T-helper 2 cell treated with Interferon-gamma antibody and Interleukin-4, amounts not matched to agents 5 μg/mL and 100 μg/mL, for 36 hours (primary cell): Measurements from ENCODE around the gene CMKLR1.

ENCODE experiments used
- DNase-seq: peaks from one replicate; pipeline ENCODE4 v3.0.0; 2021; ENCODE audit warnings: low spot score
- H3K27ac Mint-ChIP-seq: one replicate; pipeline ENCODE4 v1.8.0; 2021; ENCODE audit warnings: mild to moderate bottlenecking, mixed read lengths
- H3K27me3 Mint-ChIP-seq: one replicate; pipeline ENCODE4 v1.8.0; 2021; ENCODE audit warnings: low read depth, mixed read lengths
- H3K36me3 Mint-ChIP-seq: one replicate; pipeline ENCODE4 v1.8.0; 2021; ENCODE audit warnings: low read depth, mixed read lengths
- H3K4me1 Mint-ChIP-seq: one replicate; pipeline ENCODE4 v1.8.0; 2021; ENCODE audit warnings: low read depth, mixed read lengths
- H3K4me3 Mint-ChIP-seq: one replicate; pipeline ENCODE4 v1.8.0; 2022; ENCODE audit warnings: mild to moderate bottlenecking, moderate library complexity, mixed read lengths
- H3K9me3 Mint-ChIP-seq: one replicate; pipeline ENCODE4 v1.8.0; 2021; ENCODE audit warnings: mixed read lengths

The CMKLR1 gene

GRCh38 chr12:108298761-108299275 is 40.3 kb downstream of the CMKLR1 start:
- Mint-ChIP-seq H3K36me3 (no peaks in the 10 kb centered on the region), H3K27ac (no peak overlapping the region), H3K9me3 (no peaks in the 10 kb centered on the region), H3K4me3 (no peak overlapping the region), H3K27me3 (no peaks in the 10 kb centered on the region), H3K4me1 (peaks cover 7% of the 10 kb centered on the region)
- no peak for DNase-seq

GRCh38 chr12:108297895-108298760 is 41.0 kb downstream of the CMKLR1 start:
- H3K9me3 Mint-ChIP-seq = no peaks in the 10 kb centered on the region
- no peaks in the 10 kb centered on the region for H3K27me3 Mint-ChIP-seq
- H3K36me3 Mint-ChIP-seq = no peaks in the 10 kb centered on the region
- no peak overlapping the region for H3K27ac Mint-ChIP-seq
- H3K4me1 Mint-ChIP-seq = peaks cover 7% of the 10 kb centered on the region
- no peak overlapping the region for H3K4me3 Mint-ChIP-seq
- no peak for DNase-seq

- no peak overlapping the region for H3K4me3 Mint-ChIP-seq
- H3K27ac Mint-ChIP-seq = no peak overlapping the region
- peaks cover 7% of the 10 kb centered on the region for H3K4me1 Mint-ChIP-seq
- DNase-seq = no peak
- no peaks in the 10 kb centered on the region for H3K36me3 Mint-ChIP-seq
- no peaks in the 10 kb centered on the region for H3K27me3 Mint-ChIP-seq
- H3K9me3 Mint-ChIP-seq = no peaks in the 10 kb centered on the region
These were observed 41.7 kb downstream of the CMKLR1 start for GRCh38 chr12:108297424-108297823.

GRCh38 chr12:108296945-108297344 is 42.2 kb downstream of the CMKLR1 start:
- Mint-ChIP-seq H3K4me3 (no peak overlapping the region), H3K27me3 (no peaks in the 10 kb centered on the region), H3K9me3 (no peaks in the 10 kb centered on the region), H3K4me1 (peaks cover 7% of the 10 kb centered on the region), H3K27ac (no peak overlapping the region), H3K36me3 (no peaks in the 10 kb centered on the region)
- no peak for DNase-seq

- no peak overlapping the region for H3K4me3 Mint-ChIP-seq
- H3K4me1 Mint-ChIP-seq = peaks cover 4% of the 10 kb centered on the region
- no peaks in the 10 kb centered on the region for H3K9me3 Mint-ChIP-seq
- no peaks in the 10 kb centered on the region for H3K27me3 Mint-ChIP-seq
- no peaks in the 10 kb centered on the region for H3K36me3 Mint-ChIP-seq
- no peak overlapping the region for H3K27ac Mint-ChIP-seq
- DNase-seq = no peak
These were observed 43.5 kb downstream of the CMKLR1 start for GRCh38 chr12:108295641-108296040.

- DNase-seq = no peak
- Mint-ChIP-seq H3K27ac (no peak overlapping the region), H3K27me3 (no peaks in the 10 kb centered on the region), H3K9me3 (no peaks in the 10 kb centered on the region), H3K4me3 (no peak overlapping the region), H3K4me1 (no peaks in the 10 kb centered on the region), H3K36me3 (no peaks in the 10 kb centered on the region)
These were observed 49.6 kb downstream of the CMKLR1 start for GRCh38 chr12:108289350-108290161.

- Mint-ChIP-seq H3K36me3 (no peaks in the 10 kb centered on the region), H3K9me3 (no peaks in the 10 kb centered on the region), H3K4me1 (peaks cover 5% of the 10 kb centered on the region), H3K27ac (no peak overlapping the region), H3K4me3 (no peak overlapping the region), H3K27me3 (peaks cover 4% of the 10 kb centered on the region)
- no peak for DNase-seq
These were observed 51.9 kb downstream of the CMKLR1 start for GRCh38 chr12:108287227-108287626.

- DNase-seq = no peak
- Mint-ChIP-seq H3K4me1 (peaks cover 5% of the 10 kb centered on the region), H3K27me3 (peaks cover 4% of the 10 kb centered on the region), H3K9me3 (no peaks in the 10 kb centered on the region), H3K36me3 (no peaks in the 10 kb centered on the region), H3K4me3 (no peak overlapping the region), H3K27ac (no peak overlapping the region)
These were observed 54.1 kb downstream of the CMKLR1 start for GRCh38 chr12:108285016-108285415.

- DNase-seq = no peak
- Mint-ChIP-seq H3K27ac (no peak overlapping the region), H3K36me3 (no peaks in the 10 kb centered on the region), H3K9me3 (no peaks in the 10 kb centered on the region), H3K4me1 (peaks cover 5% of the 10 kb centered on the region), H3K27me3 (peaks cover 4% of the 10 kb centered on the region), H3K4me3 (no peak overlapping the region)
These were observed 54.9 kb downstream of the CMKLR1 start for GRCh38 chr12:108284163-108284562.

GRCh38 chr12:108282676-108283075 is 56.4 kb downstream of the CMKLR1 start:
- DNase-seq = no peak
- peaks cover 4% of the 10 kb centered on the region for H3K27me3 Mint-ChIP-seq
- H3K36me3 Mint-ChIP-seq = no peaks in the 10 kb centered on the region
- no peak overlapping the region for H3K27ac Mint-ChIP-seq
- peaks cover 5% of the 10 kb centered on the region for H3K4me1 Mint-ChIP-seq
- no peak overlapping the region for H3K4me3 Mint-ChIP-seq
- no peaks in the 10 kb centered on the region for H3K9me3 Mint-ChIP-seq

GRCh38 chr12:108282160-108282559 is 57.0 kb downstream of the CMKLR1 start:
- no peaks in the 10 kb centered on the region for H3K9me3 Mint-ChIP-seq
- peaks cover 4% of the 10 kb centered on the region for H3K27me3 Mint-ChIP-seq
- no peak overlapping the region for H3K4me3 Mint-ChIP-seq
- no peak for DNase-seq
- H3K4me1 Mint-ChIP-seq = peaks cover 5% of the 10 kb centered on the region
- no peaks in the 10 kb centered on the region for H3K36me3 Mint-ChIP-seq
- no peak overlapping the region for H3K27ac Mint-ChIP-seq

GRCh38 chr12:108277613-108278012 is 61.5 kb downstream of the CMKLR1 start:
- Mint-ChIP-seq H3K4me3 (no peak overlapping the region), H3K27me3 (no peaks in the 10 kb centered on the region), H3K4me1 (peaks cover under 1% of the 10 kb centered on the region), H3K9me3 (no peaks in the 10 kb centered on the region), H3K27ac (no peak overlapping the region), H3K36me3 (no peaks in the 10 kb centered on the region)
- DNase-seq = no peak

GRCh38 chr12:108273217-108273616 is 65.9 kb downstream of the CMKLR1 start:
- DNase-seq = no peak
- Mint-ChIP-seq H3K4me3 (no peak overlapping the region), H3K36me3 (no peaks in the 10 kb centered on the region), H3K27me3 (no peaks in the 10 kb centered on the region), H3K27ac (no peak overlapping the region), H3K4me1 (no peaks in the 10 kb centered on the region), H3K9me3 (no peaks in the 10 kb centered on the region)
